Liver (tissue), 3 donors: Measurements from ENCODE around the gene APOD.
"Not testable (repeated sequence)": the region's sequence is repeated elsewhere in the genome, so short reads cannot be mapped to it uniquely, and the experiment has no call there.

Experiments used
- CTCF ChIP-seq: fragments of 150-350 bp; IDR thresholded peaks from 2 replicates; pipeline ENCODE4 v1.5.1; 2017; ENCODE audit warnings: improper control_type of control experiment, low read depth, low read length; ENCODE audit not compliant: missing input control
- HNF4G ChIP-seq: IDR thresholded peaks from 2 replicates; pipeline ENCODE4 v1.6.1; 2016; ENCODE audit warnings: antibody characterized with exemption
- JUND ChIP-seq, 2 donors: IDR thresholded peaks; 2 replicates each; pipeline ENCODE4 v1.6.1; 2016; ENCODE audit warnings: antibody characterized with exemption in 2 of 2
- MAX ChIP-seq: IDR thresholded peaks from 2 replicates; pipeline ENCODE4 v1.6.1; 2016; ENCODE audit warnings: antibody characterized with exemption
- RAD21 ChIP-seq, 2 donors: IDR thresholded peaks; 2 replicates each; pipeline ENCODE4 v1.6.1; 2016; ENCODE audit warnings: antibody characterized with exemption in 2 of 2, mild to moderate bottlenecking in 2 of 2
- REST ChIP-seq: IDR thresholded peaks from 2 replicates; pipeline ENCODE4 v1.6.1; 2016; ENCODE audit warnings: antibody characterized with exemption, mild to moderate bottlenecking
- SP1 ChIP-seq: IDR thresholded peaks from 2 replicates; pipeline ENCODE4 v1.6.1; 2018; ENCODE audit warnings: antibody characterized with exemption, mild to moderate bottlenecking
- TAF1 ChIP-seq: conservative IDR thresholded peaks from 2 replicates; pipeline ENCODE4 v1.6.1; 2016; ENCODE audit warnings: antibody characterized with exemption, mild to moderate bottlenecking
- YY1 ChIP-seq: IDR thresholded peaks from 2 replicates; pipeline ENCODE4 v1.6.1; 2016; ENCODE audit warnings: antibody characterized with exemption, mild to moderate bottlenecking
- ZBTB33 ChIP-seq: IDR thresholded peaks from 2 replicates; pipeline ENCODE4 v1.6.1; 2016; ENCODE audit warnings: antibody characterized with exemption
- donor health status: healthy.
- donor health status: healthy.

- TF ChIP-seq CTCF; TAF1; REST; MAX; ZBTB33; JUND (IDR thresholded peaks at IDR 0.05); SP1; YY1; RAD21 (IDR thresholded peaks at IDR 0.05); HNF4G: not testable (repeated sequence)
Observed at GRCh38 chr3:195621095-195621494, 37.4 kb upstream of the APOD start.
